ENCODE data around the gene ZNF516.

ZNF516 gene

DNA sequence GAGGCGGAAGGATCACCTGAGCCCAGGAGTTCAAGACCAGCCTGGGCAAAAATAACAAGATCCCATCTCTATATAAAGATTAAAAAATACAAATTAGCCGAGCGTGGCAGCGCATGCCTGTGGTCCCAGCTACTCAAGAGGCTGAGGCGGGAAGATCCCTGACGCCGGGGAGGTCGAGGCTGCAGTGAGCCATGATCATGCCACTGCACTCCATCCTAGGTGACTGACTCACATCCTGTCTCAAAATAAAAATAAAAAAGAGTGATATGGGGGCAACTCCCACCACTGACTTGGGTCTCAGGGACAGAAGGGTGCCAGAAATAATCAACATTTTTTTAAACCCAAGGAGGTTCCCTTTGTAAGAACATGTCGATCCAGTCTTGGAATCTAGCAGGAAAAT is 37.6 kb downstream of the ZNF516 start:
- no peak overlapping the region for H3K4me3 ChIP-seq (ENCODE audit: severe bottlenecking)
- no peaks in the 10 kb centered on the region for H3K9me3 ChIP-seq (ENCODE audit: severe bottlenecking)
- H3K27me3 ChIP-seq (ENCODE audit: insufficient read depth, poor library complexity, severe bottlenecking), result no peaks in the 10 kb centered on the region
- no peak overlapping the region for H3K27ac ChIP-seq (ENCODE audit: poor library complexity, severe bottlenecking)
- DNase-seq (ENCODE audit: low spot score), result no peak
- no peak for ATAC-seq (ENCODE audit: low read depth)
- H3K36me3 ChIP-seq (ENCODE audit: low read depth), result peaks cover 6% of the 10 kb centered on the region; the same call in 1 of the 2 replicates
- H3K4me1 ChIP-seq (ENCODE audit: insufficient read depth, poor library complexity, severe bottlenecking), result peaks cover 24% of the 10 kb centered on the region
- TF ChIP-seq, protein P1, sequence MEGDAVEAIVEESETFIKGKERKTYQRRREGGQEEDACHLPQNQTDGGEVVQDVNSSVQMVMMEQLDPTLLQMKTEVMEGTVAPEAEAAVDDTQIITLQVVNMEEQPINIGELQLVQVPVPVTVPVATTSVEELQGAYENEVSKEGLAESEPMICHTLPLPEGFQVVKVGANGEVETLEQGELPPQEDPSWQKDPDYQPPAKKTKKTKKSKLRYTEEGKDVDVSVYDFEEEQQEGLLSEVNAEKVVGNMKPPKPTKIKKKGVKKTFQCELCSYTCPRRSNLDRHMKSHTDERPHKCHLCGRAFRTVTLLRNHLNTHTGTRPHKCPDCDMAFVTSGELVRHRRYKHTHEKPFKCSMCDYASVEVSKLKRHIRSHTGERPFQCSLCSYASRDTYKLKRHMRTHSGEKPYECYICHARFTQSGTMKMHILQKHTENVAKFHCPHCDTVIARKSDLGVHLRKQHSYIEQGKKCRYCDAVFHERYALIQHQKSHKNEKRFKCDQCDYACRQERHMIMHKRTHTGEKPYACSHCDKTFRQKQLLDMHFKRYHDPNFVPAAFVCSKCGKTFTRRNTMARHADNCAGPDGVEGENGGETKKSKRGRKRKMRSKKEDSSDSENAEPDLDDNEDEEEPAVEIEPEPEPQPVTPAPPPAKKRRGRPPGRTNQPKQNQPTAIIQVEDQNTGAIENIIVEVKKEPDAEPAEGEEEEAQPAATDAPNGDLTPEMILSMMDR (IDR thresholded peaks at IDR 0.05; ENCODE audit: poor library complexity, severe bottlenecking), result no peak

DNA sequence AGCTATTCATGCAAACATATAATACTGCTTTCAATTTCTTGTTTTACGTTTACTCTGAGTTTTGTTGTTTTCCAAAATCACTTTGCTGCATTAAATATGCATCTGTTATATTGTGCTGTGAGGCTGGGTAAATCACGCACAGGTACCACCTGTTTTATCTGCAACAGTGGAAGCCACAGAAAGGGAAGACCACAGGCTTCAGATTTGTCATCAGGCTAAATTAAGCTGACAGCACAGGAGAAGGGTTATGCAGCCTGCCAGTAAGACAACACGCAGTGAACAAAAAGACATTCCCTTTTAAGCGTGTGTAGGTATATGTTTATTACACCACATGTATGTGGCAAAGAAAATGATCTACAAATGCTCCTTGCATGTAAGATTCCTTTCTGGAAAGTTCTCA is 38.2 kb downstream of the ZNF516 start:
- peaks cover 29% of the 10 kb centered on the region for H3K4me1 ChIP-seq (ENCODE audit: insufficient read depth, poor library complexity, severe bottlenecking)
- ATAC-seq (ENCODE audit: low read depth), result no peak
- no peak overlapping the region for H3K27ac ChIP-seq (ENCODE audit: poor library complexity, severe bottlenecking)
- peaks cover 6% of the 10 kb centered on the region; the same call in 1 of the 2 replicates for H3K36me3 ChIP-seq (ENCODE audit: low read depth)
- H3K4me3 ChIP-seq (ENCODE audit: severe bottlenecking), result no peak overlapping the region
- no peaks in the 10 kb centered on the region for H3K9me3 ChIP-seq (ENCODE audit: severe bottlenecking)
- no peak for DNase-seq (ENCODE audit: low spot score)
- TF ChIP-seq, protein P1 (IDR thresholded peaks at IDR 0.05; ENCODE audit: poor library complexity, severe bottlenecking), result no peak
- no peaks in the 10 kb centered on the region for H3K27me3 ChIP-seq (ENCODE audit: insufficient read depth, poor library complexity, severe bottlenecking)

DNA sequence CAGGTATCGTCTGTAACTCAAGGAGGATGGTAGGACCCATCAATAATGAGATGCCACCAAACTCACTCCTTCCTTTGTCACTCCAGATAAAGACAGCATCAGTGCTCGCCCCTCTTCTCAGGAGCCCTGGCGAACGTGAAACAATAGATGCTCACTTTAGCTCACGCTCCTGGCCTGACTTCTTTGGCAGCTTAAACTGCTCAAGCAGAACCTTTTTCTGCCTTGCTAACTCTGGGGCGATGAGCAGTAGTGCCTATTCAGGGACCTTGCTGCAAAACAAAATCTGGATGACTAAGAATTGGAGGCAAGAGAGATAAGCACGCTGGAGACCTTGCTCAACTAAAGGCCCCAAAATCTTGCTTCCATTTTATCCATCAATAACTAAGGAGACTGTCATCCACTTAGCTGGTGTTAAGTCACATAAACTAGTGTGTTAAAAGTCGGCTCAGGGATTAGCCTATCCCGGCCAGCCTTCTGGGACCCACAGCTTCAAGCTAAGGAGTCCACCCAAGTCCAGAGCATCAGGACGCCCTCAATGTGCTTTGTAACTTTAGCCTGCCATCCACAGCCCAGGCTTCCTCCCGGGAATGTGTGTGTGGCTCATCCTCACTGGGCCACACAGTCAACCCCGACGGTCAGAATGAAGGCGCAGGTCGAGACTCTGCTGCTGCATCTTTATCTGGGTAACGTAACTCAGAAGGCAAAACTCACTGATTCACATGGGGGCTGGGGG is 38.9 kb downstream of the ZNF516 start:
- ATAC-seq (ENCODE audit: low read depth), result no peak
- DNase-seq (ENCODE audit: low spot score), result no peak
- H3K4me1 ChIP-seq (ENCODE audit: insufficient read depth, poor library complexity, severe bottlenecking), result peaks cover 29% of the 10 kb centered on the region
- H3K27me3 ChIP-seq (ENCODE audit: insufficient read depth, poor library complexity, severe bottlenecking), result no peaks in the 10 kb centered on the region
- H3K36me3 ChIP-seq (ENCODE audit: low read depth), result peaks cover 6% of the 10 kb centered on the region; the same call in 1 of the 2 replicates
- H3K27ac ChIP-seq (ENCODE audit: poor library complexity, severe bottlenecking), result no peak overlapping the region
- H3K9me3 ChIP-seq (ENCODE audit: severe bottlenecking), result no peaks in the 10 kb centered on the region
- TF ChIP-seq, protein P1 (IDR thresholded peaks at IDR 0.05; ENCODE audit: poor library complexity, severe bottlenecking), result no peak
- H3K4me3 ChIP-seq (ENCODE audit: severe bottlenecking), result no peak overlapping the region

DNA sequence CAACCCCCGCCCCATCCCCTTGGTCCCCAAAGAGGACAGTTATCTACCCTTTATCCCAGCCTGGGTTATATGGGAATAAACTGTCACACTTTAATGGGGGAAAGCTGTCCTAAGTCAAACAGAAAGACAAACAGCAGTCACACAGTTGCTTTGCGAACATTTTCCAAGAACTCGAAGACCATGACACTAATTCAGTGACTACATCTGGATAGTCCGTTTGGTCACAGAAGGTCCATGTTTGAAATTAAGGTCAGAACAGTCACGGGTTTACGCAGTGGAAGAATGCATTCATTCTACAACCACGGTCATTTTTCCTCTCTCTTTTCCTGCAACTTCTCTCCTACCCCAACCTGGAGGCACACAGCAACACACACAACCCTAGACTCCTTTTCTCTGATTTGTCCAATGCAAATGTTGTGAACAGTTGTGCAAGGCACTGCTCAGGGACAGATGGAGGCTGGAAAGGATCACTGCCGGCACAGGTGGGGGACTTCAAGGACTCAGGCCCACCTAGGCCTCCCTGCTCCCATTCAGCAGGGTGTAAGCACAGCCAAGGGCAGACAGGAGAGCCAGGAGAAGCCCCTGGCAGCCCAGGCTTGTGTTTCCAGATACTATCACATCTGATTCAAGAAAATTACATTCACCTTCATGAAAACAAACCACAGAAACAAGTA is 39.9 kb downstream of the ZNF516 start:
- TF ChIP-seq, protein P1 (IDR thresholded peaks at IDR 0.05; ENCODE audit: poor library complexity, severe bottlenecking), result no peak
- no peaks in the 10 kb centered on the region for H3K9me3 ChIP-seq (ENCODE audit: severe bottlenecking)
- peaks cover 6% of the 10 kb centered on the region; the same call in 1 of the 2 replicates for H3K36me3 ChIP-seq (ENCODE audit: low read depth)
- H3K27ac ChIP-seq (ENCODE audit: poor library complexity, severe bottlenecking), result no peak overlapping the region
- H3K4me1 ChIP-seq (ENCODE audit: insufficient read depth, poor library complexity, severe bottlenecking), result peaks cover 22% of the 10 kb centered on the region
- DNase-seq (ENCODE audit: low spot score) (no peak), ATAC-seq (ENCODE audit: low read depth) (no peak)
- H3K4me3 ChIP-seq (ENCODE audit: severe bottlenecking), result no peak overlapping the region
- no peaks in the 10 kb centered on the region for H3K27me3 ChIP-seq (ENCODE audit: insufficient read depth, poor library complexity, severe bottlenecking)

DNA sequence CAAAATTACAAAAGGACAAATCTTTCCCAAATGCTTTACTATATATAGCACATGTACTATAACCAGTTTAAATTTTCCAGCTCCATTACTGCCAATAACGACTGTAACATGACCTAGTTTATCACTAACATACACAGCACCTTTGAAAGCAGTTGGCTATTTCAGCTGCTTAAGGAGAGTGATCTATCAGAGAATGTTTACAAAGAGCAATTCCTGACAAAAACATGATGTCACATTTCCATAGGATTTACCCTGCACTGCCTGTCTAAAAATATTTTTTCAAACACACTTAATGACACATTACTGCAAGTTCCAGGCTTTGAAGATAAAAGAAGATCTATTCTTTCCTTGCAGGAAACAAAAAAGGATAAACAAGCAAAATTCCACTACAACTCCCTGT is 40.6 kb downstream of the ZNF516 start:
- TF ChIP-seq, protein P1 (IDR thresholded peaks at IDR 0.05; ENCODE audit: poor library complexity, severe bottlenecking), result no peak
- H3K4me1 ChIP-seq (ENCODE audit: insufficient read depth, poor library complexity, severe bottlenecking), result peaks cover 24% of the 10 kb centered on the region
- ATAC-seq (ENCODE audit: low read depth) (no peak), DNase-seq (ENCODE audit: low spot score) (no peak)
- H3K27me3 ChIP-seq (ENCODE audit: insufficient read depth, poor library complexity, severe bottlenecking), result no peaks in the 10 kb centered on the region
- H3K27ac ChIP-seq (ENCODE audit: poor library complexity, severe bottlenecking), result no peak overlapping the region
- no peak overlapping the region for H3K4me3 ChIP-seq (ENCODE audit: severe bottlenecking)
- H3K9me3 ChIP-seq (ENCODE audit: severe bottlenecking), result no peaks in the 10 kb centered on the region
- peaks cover 6% of the 10 kb centered on the region; the same call in 1 of the 2 replicates for H3K36me3 ChIP-seq (ENCODE audit: low read depth)

Measured in RWPE2 (cell line).